HepG2 (cell line): ENCODE data around the gene CDK7. TPM values are rescaled to one million over a fixed set of nuclear protein-coding genes. Genes with fewer than 3 reads are reported as not detected.

Experiments used
- AHR ChIP-seq: IDR thresholded peaks from 2 replicates; pipeline ENCODE4 v1.6.1; 2018; ENCODE audit warnings: missing genetic modification reagents, missing compliant biosample characterization
- CHD4 ChIP-seq: fragments of 200-600 bp; sonication (generic); IDR thresholded peaks from 2 replicates; pipeline ENCODE4 v1.7.0; 2017; ENCODE audit warnings: mild to moderate bottlenecking, low read length, borderline replicate concordance
- E2F1 ChIP-seq: sonication (generic); formaldehyde crosslinking; IDR thresholded peaks from 2 replicates; pipeline ENCODE4 v1.5.0; 2020; ENCODE audit warnings: missing genetic modification reagents
- FOXK2 ChIP-seq: fragments of 450-650 bp; IDR thresholded peaks from 2 replicates; pipeline ENCODE4 v1.6.1; 2016
- HMG20A ChIP-seq: IDR thresholded peaks from 2 replicates; pipeline ENCODE4 v1.6.1; 2016; ENCODE audit warnings: borderline replicate concordance
- MEIS2 ChIP-seq: sonication (generic); formaldehyde crosslinking; IDR thresholded peaks from 2 replicates; pipeline ENCODE4 v1.9.0; 2021; ENCODE audit warnings: mild to moderate bottlenecking, missing genetic modification reagents
- MLXIP ChIP-seq: sonication (generic); formaldehyde crosslinking; IDR thresholded peaks from 2 replicates; pipeline ENCODE4 v1.9.0; 2021; ENCODE audit warnings: missing genetic modification reagents, borderline replicate concordance
- PHF20 ChIP-seq: sonication (generic); formaldehyde crosslinking; IDR thresholded peaks from 2 replicates; pipeline ENCODE4 v1.5.0; 2020; ENCODE audit warnings: mild to moderate bottlenecking, missing genetic modification reagents
- RBFOX2 ChIP-seq: fragments of 200-400 bp; formaldehyde crosslinking; IDR thresholded peaks from 2 replicates; pipeline ENCODE4 v1.6.1; 2017; ENCODE audit warnings: low read depth, mild to moderate bottlenecking, low read length
- RFX1 ChIP-seq: fragments of 450-650 bp; IDR thresholded peaks from 2 replicates; pipeline ENCODE4 v1.6.1; 2017
- SIN3A ChIP-seq: IDR thresholded peaks from 2 replicates; pipeline ENCODE4 v1.6.1; 2011; ENCODE audit warnings: low read depth, mild to moderate bottlenecking, control low read depth, low read length, borderline replicate concordance
- SSRP1 ChIP-seq: IDR thresholded peaks from 2 replicates; pipeline ENCODE4 v1.6.1; 2016; ENCODE audit warnings: control low read depth
- XBP1 ChIP-seq: sonication (generic); formaldehyde crosslinking; IDR thresholded peaks from 2 replicates; pipeline ENCODE4 v1.5.0; 2020; ENCODE audit warnings: missing genetic modification reagents
- ZFP36 ChIP-seq: fragments of 150-350 bp; IDR thresholded peaks from 2 replicates; pipeline ENCODE4 v1.6.1; 2018; ENCODE audit warnings: borderline replicate concordance, low read length, low read depth; ENCODE audit not compliant: partially characterized antibody
- ZNF414 ChIP-seq: sonication (generic); formaldehyde crosslinking; IDR thresholded peaks from 2 replicates; pipeline ENCODE4 v1.5.0; 2020; ENCODE audit warnings: missing genetic modification reagents
- ZNF44 ChIP-seq: sonication (generic); formaldehyde crosslinking; IDR thresholded peaks from 2 replicates; pipeline ENCODE4 v1.5.1; 2020; ENCODE audit warnings: mild to moderate bottlenecking, missing genetic modification reagents
- ZNF609 ChIP-seq: sonication (generic); formaldehyde crosslinking; IDR thresholded peaks from 2 replicates; pipeline ENCODE4 v1.4.0; 2020; ENCODE audit warnings: mild to moderate bottlenecking, missing genetic modification reagents, borderline replicate concordance
- polyA plus RNA-seq, 8 experiments: library from polyadenylated mRNA; depleted of rRNA in 3 of 8; stranded (reverse) in 7 of 8; unstranded in 1 of 8; fragments of >200 nt; fragmentation: Illumina TruSeq in 4 of 8; extraction: Trizol in 4 of 8; gene quantifications; 2 replicates each; pipeline versions ENCODE4 v1.2.1 to v1.2.3, GENCODE V29; 2011 to 2016; ENCODE audit warnings: low read depth in 4 of 8, missing spikeins in 1 of 8, mixed read lengths in 1 of 8; ENCODE audit not compliant: insufficient read depth in 1 of 8
- total RNA-seq, 5 experiments: library from RNA; depleted of rRNA; stranded (reverse); fragments of >200 nt; fragmentation: Illumina TruSeq; extraction: Trizol; gene quantifications; 2 replicates each; pipeline ENCODE4 v1.2.3, GENCODE V29; 2016; ENCODE audit warnings: low read depth in 1 of 5
- TF ChIP-seq, protein P1 (sequence below): sonication (generic); formaldehyde crosslinking; IDR thresholded peaks from 2 replicates; pipeline ENCODE4 v1.9.0; 2022; ENCODE audit warnings: missing genetic modification reagents, mild to moderate bottlenecking, borderline replicate concordance

The CDK7 gene
- total and polyA plus RNA-seq, 2 of the 13 experiments (the other 11 are each of a cell fraction or from before 2014, with no cell fraction given) = 41.2 to 54.9 TPM

GRCh38 chr5:69189162-69190086, 45.3 kb upstream of the CDK7 start, which contains the start of gene CENPH (continued):
- TF ChIP-seq MLXIP (no peak), HMG20A (CRISPR knock-in tag) (no peak), ZNF609 (CRISPR knock-in tag) (peak; percentile 27; the same call in 1 of the 2 replicates), SIN3A (peak; percentile 82; the same call in 1 of the 2 replicates), RFX1 (peak; percentile 87), XBP1 (CRISPR knock-in tag) (no peak), CHD4 (no peak), MEIS2 (CRISPR knock-in tag) (peak; percentile 26; the same call in 1 of the 2 replicates), SSRP1 (CRISPR knock-in tag) (no peak), ZNF44 (CRISPR knock-in tag) (peak; percentile 45; the same call in 1 of the 2 replicates), RBFOX2 (peak; percentile 92), FOXK2 (no peak), E2F1 (peak; percentile 96), PHF20 (peak; percentile 87), ZFP36 (no peak), AHR (CRISPR knock-in tag) (no peak; the same call in 1 of the 2 replicates), ZNF414 (CRISPR knock-in tag) (no peak)
- TF ChIP-seq, protein P1, sequence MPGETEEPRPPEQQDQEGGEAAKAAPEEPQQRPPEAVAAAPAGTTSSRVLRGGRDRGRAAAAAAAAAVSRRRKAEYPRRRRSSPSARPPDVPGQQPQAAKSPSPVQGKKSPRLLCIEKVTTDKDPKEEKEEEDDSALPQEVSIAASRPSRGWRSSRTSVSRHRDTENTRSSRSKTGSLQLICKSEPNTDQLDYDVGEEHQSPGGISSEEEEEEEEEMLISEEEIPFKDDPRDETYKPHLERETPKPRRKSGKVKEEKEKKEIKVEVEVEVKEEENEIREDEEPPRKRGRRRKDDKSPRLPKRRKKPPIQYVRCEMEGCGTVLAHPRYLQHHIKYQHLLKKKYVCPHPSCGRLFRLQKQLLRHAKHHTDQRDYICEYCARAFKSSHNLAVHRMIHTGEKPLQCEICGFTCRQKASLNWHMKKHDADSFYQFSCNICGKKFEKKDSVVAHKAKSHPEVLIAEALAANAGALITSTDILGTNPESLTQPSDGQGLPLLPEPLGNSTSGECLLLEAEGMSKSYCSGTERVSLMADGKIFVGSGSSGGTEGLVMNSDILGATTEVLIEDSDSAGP (CRISPR knock-in tag) = peak; percentile 86; the same call in 1 of the 2 replicates
